Coronary artery (tissue), 2 donors: ENCODE data around the gene PITPNC1.

Experiments
- DNase-seq: peaks from one replicate; pipeline ENCODE4 v3.0.0-alpha.2; 2017; ENCODE audit warnings: low spot score
- H3K27ac ChIP-seq, 2 donors: fragments of 200-600 bp; sonication (generic); one replicate each; pipeline ENCODE4 v1.5.1; 2016 to 2019
- H3K4me3 ChIP-seq: fragments of 200-600 bp; sonication (generic); 2 replicates; pipeline ENCODE4 v1.5.1; 2016; ENCODE audit warnings: mild to moderate bottlenecking, moderate library complexity
- CTCF ChIP-seq: fragments of 200-600 bp; sonication (generic); IDR thresholded peaks from one replicate; pipeline ENCODE4 v1.5.1; 2019; ENCODE audit warnings: antibody characterized with exemption

Gene PITPNC1

GRCh38 chr17:67557921-67558320 is 180.8 kb downstream of the PITPNC1 start:
- Histone ChIP-seq H3K4me3 (no peak overlapping the region), H3K27ac (no peak overlapping the region)
- TF ChIP-seq CTCF, result no peak
- peak; percentile 29 for DNase-seq

- DNase-seq, result peak; percentile 17
- H3K4me3 ChIP-seq, result no peak overlapping the region
- H3K27ac ChIP-seq, result no peak overlapping the region
These were observed 181.8 kb downstream of the PITPNC1 start for GRCh38 chr17:67558740-67559380.

DNA sequence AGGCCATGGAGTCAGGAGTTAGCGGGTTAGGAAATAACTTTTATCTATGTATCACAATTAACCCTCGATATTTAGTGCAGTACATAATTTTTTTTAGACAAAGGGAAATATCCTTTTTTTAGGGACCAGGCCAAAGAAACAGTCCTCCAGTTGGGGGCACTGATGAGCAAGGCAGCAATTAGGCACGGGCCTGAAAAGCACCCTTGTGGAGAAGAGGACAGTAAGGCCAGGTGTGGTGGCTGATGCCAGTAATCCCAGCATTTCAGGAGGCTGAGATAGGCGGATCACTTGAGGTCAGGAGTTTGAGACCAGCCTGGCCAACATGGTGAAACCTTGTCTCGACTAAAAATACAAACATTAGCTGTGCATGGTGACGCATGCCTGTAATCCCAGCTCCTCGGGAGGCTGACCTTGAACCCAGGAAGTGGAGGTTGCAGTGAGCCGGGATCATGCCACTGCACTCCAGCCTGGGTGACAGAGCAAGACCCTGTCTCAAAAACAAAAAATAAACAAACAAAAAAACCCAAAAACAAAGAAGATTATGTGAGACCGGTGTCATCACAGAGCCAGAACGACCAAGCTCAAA is 182.4 kb downstream of the PITPNC1 start:
- DNase-seq, result peak; percentile 31
- Histone ChIP-seq H3K4me3 (no peak overlapping the region), H3K27ac (no peak overlapping the region)
- TF ChIP-seq CTCF, result no peak

More at GRCh38 chr17:67558740-67559380, 181.8 kb downstream of the PITPNC1 start:
- no peak for TF ChIP-seq CTCF

GRCh38 chr17:67562005-67562404 is 184.9 kb downstream of the PITPNC1 start:
- Histone ChIP-seq H3K4me3 (no peak overlapping the region), H3K27ac (no peak overlapping the region)
- TF ChIP-seq CTCF, result no peak
- peak; percentile 26 for DNase-seq

- H3K27ac ChIP-seq, result no peak overlapping the region
- no peak overlapping the region for H3K4me3 ChIP-seq
- no peak for TF ChIP-seq CTCF
- DNase-seq, result no peak
These were observed 186.7 kb downstream of the PITPNC1 start for GRCh38 chr17:67563692-67564228.

DNA sequence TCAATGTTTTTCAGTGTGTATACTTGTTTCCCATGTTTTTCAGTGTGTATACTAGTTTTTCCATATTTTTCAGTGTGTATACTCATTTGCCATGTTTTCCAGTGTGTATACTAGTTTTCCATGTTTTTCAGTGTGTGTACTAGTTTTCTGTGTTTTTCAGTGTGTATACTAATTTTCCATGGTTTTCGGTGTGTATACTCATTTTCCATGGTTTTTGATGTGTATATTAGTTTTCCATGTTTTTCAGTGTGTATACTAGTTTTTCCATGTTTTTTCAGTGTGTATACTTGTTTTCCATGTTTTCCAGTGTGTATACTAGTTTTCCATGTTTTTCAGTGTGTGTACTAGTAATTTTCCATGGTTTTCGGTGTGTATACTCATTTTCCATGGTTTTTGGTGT is 188.0 kb downstream of the PITPNC1 start:
- DNase-seq, result no peak
- Histone ChIP-seq H3K27ac (no peak overlapping the region), H3K4me3 (no peak overlapping the region)
- TF ChIP-seq CTCF, result no peak

GRCh38 chr17:67566656-67567055 is 189.6 kb downstream of the PITPNC1 start:
- no peak for TF ChIP-seq CTCF
- H3K4me3 ChIP-seq, result no peak overlapping the region
- no peak overlapping the region for H3K27ac ChIP-seq
- peak; percentile 14 for DNase-seq
